Left ventricle myocardium inferior (tissue), 1 donor: ENCODE results near the gene ABHD4. TPM values are rescaled to one million over a fixed set of nuclear protein-coding genes. Genes with fewer than 3 reads are reported as not detected.

Experiments used
- DNase-seq: peaks from one replicate; pipeline ENCODE4 v3.0.0-alpha.2; 2020
- H3K27ac ChIP-seq: fragments of 200-600 bp; replicated peaks from 2 replicates; pipeline ENCODE4 v1.8.0; 2021
- H3K27me3 ChIP-seq: fragments of 200-600 bp; 2 replicates; pipeline ENCODE4 v1.8.0; 2021; ENCODE audit warnings: low read depth
- H3K36me3 ChIP-seq: fragments of 200-600 bp; 2 replicates; pipeline ENCODE4 v1.8.0; 2021
- H3K4me1 ChIP-seq: fragments of 200-600 bp; 2 replicates; pipeline ENCODE4 v1.8.0; 2021
- H3K4me3 ChIP-seq: fragments of 200-600 bp; 2 replicates; pipeline ENCODE4 v1.8.0; 2021; ENCODE audit warnings: mild to moderate bottlenecking, moderate library complexity
- H3K9me3 ChIP-seq: fragments of 200-600 bp; replicated peaks from 2 replicates; pipeline ENCODE4 v1.8.0; 2021
- CTCF ChIP-seq: fragments of 200-600 bp; IDR thresholded peaks from 2 replicates; pipeline ENCODE4 v1.8.0; 2021; ENCODE audit warnings: antibody characterized with exemption, mild to moderate bottlenecking, borderline replicate concordance
- intact Hi-C: fragments of 100-400 bp; cut with micrococcal nuclease; formaldehyde crosslinking; loops from one replicate; pipeline ENCODE4 v1.11.0; 2022
- total RNA-seq: library from RNA; stranded (reverse); fragmentation: NEBNext Ultra II Directional; extraction: Animal tissue kit (Norgen Biotek cat#: 25700); gene quantifications from one replicate; pipeline ENCODE4 v1.2.1, GENCODE V29; 2021
- donor health status: DM: no; HTN: yes; CAD: no; lungs with severe emphysema.

Gene ABHD4
- total RNA-seq, 1 donor from 2014 or later, result 23.2 TPM

- intact Hi-C loops, result no loop called here
- H3K9me3 ChIP-seq, result no peaks in the 10 kb centered on the region
- peak overlapping the region; percentile 88 for H3K4me3 ChIP-seq
- H3K27ac ChIP-seq, result peak overlapping the region; percentile 89
- H3K4me1 ChIP-seq, result peaks cover 62% of the 10 kb centered on the region
- no peaks in the 10 kb centered on the region for H3K27me3 ChIP-seq
- DNase-seq, result no peak
- TF ChIP-seq CTCF, result no peak
- H3K36me3 ChIP-seq, result peaks cover 4% of the 10 kb centered on the region
Observed at GRCh38 chr14:22588526-22589095, 9.5 kb upstream of the ABHD4 start.

- Histone ChIP-seq H3K36me3 (peaks cover 4% of the 10 kb centered on the region), H3K4me1 (peaks cover 56% of the 10 kb centered on the region), H3K27ac (peak within 1 kb of the TSS; percentile 89), H3K4me3 (peak within 1 kb of the TSS; percentile 88), H3K27me3 (no peaks in the 10 kb centered on the region), H3K9me3 (no peaks in the 10 kb centered on the region)
- intact Hi-C loops, result no loop called here
- TF ChIP-seq CTCF, result no peak
- peak; percentile 97 for DNase-seq
Observed at GRCh38 chr14:22589096-22589839, 8.8 kb upstream of the ABHD4 start, which contains the start of gene DAD1. Gene DAD1, minus strand, starts transcription at chr14:22589224. Its CDS starts 67 bp downstream, at chr14:22589157.

GRCh38 chr14:22593189-22593588 is 4.9 kb upstream of the ABHD4 start:
- intact Hi-C loops, result no loop called here
- H3K4me1 ChIP-seq, result peaks cover 24% of the 10 kb centered on the region
- DNase-seq, result no peak
- TF ChIP-seq CTCF, result no peak
- no peak overlapping the region for H3K4me3 ChIP-seq
- no peak overlapping the region for H3K27ac ChIP-seq
- no peaks in the 10 kb centered on the region for H3K36me3 ChIP-seq
- no peaks in the 10 kb centered on the region for H3K27me3 ChIP-seq
- no peaks in the 10 kb centered on the region for H3K9me3 ChIP-seq

- no peak for TF ChIP-seq CTCF
- Histone ChIP-seq H3K27ac (no peak overlapping the region), H3K36me3 (no peaks in the 10 kb centered on the region), H3K4me3 (no peak overlapping the region), H3K4me1 (peaks cover 23% of the 10 kb centered on the region), H3K9me3 (no peaks in the 10 kb centered on the region), H3K27me3 (no peaks in the 10 kb centered on the region)
- DNase-seq, result no peak
- intact Hi-C loops, result no loop called here
Observed at GRCh38 chr14:22593601-22594000, 4.5 kb upstream of the ABHD4 start.

- no peak for DNase-seq
- Histone ChIP-seq H3K36me3 (no peaks in the 10 kb centered on the region), H3K4me1 (peaks cover 26% of the 10 kb centered on the region), H3K4me3 (no peak overlapping the region), H3K9me3 (no peaks in the 10 kb centered on the region), H3K27me3 (no peaks in the 10 kb centered on the region), H3K27ac (no peak overlapping the region)
- no peak for TF ChIP-seq CTCF
- intact Hi-C loops, result no loop called here
Observed at GRCh38 chr14:22594156-22594716, 3.9 kb upstream of the ABHD4 start.
